HL-60/S4 (cell line): ENCODE data around the gene ATRAID.

Experiments used
- in situ Hi-C: fragments of 300-500 bp; cut with MboI; formaldehyde crosslinking; loops from 2 replicates; pipeline ENCODE4 v1.14.3; 2022; ENCODE audit warnings: low sequenced_read_pairs

ATRAID gene

DNA sequence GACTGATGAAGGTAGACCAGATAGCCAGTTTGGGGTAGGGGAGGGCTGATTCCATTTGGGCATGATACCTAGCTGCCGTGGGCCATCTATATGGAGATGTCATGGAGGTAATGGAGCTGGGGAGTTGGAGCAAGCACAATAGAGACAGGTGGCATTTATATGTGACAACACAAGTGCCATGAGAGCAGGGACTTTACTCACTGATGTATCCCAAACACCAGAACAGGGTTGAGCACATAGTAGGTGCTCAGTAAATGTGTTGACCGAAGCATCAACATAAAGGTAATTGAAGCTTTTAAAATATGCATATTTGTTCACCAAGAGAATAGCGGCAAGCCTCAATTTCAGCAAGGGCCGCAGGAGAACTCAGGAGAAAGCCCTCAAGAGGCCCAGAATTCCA, 36.1 kb downstream of the ATRAID start:
- in situ Hi-C loops = no loop called here

DNA sequence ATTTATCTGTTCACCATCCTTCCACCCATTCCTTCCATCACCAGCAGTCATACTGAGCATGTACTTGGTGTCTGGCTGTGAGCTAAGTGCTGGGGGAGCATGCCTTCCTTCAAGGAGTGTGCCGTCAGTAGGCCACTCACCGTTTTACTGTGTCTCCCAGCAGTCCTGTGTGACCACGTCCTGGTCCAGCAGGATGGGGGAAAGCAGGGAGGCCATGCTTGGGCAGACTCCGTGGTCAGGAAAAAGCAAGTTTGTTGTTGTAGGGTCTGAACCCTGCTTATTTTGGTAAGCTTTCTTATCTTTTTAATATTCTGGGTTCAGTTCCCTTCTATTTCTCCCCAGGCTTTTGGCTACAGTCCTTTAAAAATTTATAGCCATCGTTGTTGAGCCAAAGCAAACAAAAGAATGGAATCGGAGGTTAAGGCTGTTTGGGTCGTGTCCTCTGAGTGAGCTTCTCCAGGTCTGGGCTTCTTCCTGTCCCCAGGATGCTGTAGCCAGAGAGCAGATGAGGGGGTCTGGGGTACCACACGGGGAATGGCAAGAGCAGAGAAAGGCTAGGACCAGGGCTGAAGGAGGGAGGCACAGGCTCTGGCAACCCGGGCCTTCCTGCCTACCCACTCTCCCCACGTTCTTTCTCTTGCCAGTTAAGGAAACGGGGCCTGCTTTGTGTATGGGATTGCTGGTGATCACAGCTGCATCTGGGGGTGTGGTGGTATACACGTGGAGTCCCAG, 37.5 kb downstream of the ATRAID start:
- in situ Hi-C loops = no loop called here

DNA sequence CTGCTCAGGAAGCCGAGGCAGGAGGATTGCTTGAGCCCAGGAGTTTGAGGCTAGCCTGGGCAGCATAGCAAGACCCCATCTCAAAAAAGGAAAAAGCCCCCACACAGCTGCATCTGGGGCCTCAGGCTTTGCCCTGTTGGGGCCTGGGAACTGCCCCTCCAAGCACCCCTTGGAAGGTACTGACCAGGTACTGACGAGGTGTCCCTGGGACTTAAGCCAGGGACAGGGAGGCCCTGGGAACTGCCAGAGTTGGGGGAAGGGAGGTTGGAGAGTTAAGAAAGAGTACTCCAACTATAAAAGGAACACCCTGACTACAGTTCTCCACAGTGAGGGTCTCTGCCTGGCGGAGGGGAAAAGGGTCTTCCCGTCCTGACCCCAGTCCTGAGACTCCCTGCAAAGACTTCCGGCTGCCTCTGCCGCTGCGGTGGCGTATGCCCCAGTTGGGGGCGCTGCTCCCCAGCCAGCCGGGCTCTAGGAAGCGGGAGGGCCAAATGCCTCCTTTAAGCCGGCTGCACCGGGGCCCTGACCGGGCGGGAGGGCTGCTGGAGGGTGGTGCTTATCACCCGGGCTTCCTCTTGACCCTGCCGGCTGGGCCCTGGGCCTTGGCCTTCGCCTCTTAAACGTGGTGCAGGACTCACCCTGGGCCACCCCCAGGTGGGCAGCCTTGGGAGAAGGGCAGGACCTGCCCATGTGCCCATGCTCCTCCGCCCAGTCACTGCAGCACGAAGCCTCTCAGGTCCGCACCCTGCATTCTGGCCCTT, 38.2 kb downstream of the ATRAID start:
- in situ Hi-C loops = no loop called here

DNA sequence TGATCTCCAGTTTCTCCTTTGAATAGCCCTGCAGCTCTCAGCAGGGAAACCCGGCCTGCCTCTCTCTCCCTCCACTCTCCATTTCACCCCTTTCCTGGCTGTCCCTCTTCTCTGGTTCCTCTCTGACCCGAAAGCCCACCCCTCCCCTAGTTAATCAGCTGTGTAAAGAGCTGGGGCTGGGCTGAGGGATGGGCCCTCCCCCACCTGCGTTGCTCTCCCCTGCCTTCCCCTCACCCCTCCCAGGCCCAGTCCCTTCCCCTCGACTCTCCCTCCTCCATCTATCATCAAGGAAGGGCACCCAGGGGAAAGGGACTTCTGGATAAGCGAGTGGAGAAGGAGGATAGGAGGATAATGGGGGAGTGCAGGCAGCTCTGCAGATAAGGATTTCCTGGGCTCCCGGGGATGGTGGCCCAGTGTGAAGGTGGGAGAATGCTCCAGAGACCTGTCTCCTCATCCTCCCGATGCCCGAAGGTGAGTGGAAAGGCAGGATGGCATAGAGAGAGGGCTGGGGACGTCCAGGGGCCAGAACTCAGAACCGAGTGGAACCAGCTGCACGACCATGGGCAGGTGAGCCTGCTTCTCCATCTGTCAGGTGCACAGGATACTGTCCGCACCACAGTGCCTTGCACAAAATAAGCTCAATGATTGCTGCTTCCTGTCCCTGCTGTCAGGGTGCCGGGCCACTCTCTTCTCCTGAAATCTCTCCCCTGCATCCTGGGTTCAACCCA, 39.0 kb downstream of the ATRAID start:
- in situ Hi-C loops = no loop called here

DNA sequence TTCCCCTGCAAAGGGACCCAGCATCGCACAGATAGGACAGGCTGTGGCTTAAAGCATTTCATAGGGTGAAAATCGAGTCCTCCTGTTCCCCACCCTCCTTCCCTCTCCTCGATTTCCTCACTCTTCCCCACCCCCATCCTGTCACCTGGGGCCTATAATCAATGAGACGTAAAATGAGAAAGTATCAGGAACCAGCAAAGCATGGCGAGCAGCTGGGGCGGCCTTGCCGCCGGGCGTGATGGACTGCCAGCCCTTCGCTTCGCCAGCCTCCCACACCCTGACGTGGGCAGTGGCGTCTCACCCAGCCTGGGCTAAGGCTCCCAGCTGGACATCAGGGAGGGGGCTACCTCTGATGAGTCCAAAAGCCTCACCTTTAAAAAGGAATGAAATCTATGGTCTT, 39.9 kb downstream of the ATRAID start:
- in situ Hi-C loops = no loop called here

DNA sequence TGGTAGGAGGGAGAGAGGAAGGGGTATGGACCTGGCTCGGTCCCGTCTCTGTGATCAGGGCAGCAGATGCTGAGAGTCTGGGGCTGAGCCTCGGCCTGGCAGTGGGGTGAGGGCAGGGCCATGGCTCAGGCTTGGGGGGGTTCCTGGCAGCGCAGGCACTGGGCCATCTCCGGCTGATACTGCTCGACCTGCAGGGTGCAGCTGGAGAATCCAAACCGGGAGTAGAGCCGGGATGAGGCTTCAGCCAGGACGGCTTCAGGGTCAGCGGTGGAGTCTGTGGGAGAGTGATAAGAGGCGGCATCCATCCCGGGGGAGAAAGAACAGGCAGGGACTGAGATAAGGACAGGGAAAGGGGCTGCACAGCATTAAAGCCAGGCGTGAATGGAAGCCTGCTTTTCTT, 43.3 kb downstream of the ATRAID start:
- in situ Hi-C loops = no loop called here

DNA sequence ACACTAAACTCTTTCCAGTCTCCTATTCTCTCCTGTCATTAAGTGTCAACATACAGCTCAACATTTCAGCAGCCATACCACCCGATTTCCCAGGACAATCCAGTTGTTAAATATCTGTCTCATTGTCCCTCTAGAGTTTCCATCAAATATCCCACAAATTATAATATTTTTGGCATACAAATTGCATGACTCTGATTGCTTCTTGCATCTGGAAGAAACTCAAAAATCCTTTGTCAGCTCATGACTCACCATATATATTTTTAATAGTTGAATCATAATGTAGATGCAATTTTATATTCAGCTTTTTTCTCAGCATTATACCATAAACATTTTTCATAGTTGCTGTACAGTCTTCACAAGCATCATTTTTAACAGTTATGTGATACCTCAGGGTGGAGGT, 43.8 kb downstream of the ATRAID start:
- in situ Hi-C loops = no loop called here

DNA sequence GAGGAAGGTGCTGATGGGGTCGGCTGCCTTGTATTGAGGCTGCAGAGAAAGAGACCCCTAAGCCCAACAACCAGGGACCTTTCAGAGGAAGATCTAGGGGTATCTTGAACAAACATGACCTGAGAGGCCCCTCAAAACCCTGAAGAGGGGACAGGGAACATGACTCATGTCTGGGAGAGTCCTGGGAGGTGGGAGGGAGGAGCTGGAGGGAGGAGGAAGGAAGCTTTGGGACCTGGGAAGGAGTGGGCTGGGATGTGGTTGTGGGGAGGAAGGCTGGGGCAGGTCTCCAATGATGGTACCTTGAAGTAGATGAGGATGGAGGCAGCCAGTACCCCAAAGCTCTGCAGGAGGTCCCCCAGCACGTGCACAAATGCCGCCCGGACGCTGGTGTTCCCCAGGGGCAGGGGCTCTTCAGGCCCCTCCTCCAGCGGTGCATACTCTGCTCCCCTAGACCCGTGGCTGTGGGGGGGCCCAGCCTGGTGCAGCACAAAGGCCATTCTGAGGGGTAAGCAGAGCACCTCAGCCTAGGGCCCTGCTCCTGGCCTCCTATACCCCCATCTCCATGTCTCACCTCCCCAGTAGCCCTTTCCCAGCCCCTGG, 45.1 kb downstream of the ATRAID start:
- in situ Hi-C loops = no loop called here

DNA sequence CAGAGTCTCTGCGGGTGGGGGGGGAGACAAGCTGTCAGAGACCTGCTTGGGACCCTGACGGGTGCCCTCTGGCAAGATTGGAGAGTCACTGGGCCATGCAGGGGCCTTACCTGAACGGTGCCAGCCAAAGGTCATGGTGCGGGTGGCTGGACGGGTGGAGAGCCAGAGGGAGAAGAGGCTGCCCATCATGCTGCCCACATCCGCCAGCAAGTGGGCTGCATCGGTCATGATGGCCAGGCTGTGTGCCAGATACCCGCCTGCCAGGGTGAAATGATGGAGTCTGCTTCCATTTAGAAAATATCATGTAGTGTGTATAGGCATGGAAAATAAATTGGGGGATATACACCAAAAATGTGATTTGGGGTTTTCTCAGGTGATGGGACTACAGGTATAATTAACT, 46.2 kb downstream of the ATRAID start:
- in situ Hi-C loops = no loop called here

DNA sequence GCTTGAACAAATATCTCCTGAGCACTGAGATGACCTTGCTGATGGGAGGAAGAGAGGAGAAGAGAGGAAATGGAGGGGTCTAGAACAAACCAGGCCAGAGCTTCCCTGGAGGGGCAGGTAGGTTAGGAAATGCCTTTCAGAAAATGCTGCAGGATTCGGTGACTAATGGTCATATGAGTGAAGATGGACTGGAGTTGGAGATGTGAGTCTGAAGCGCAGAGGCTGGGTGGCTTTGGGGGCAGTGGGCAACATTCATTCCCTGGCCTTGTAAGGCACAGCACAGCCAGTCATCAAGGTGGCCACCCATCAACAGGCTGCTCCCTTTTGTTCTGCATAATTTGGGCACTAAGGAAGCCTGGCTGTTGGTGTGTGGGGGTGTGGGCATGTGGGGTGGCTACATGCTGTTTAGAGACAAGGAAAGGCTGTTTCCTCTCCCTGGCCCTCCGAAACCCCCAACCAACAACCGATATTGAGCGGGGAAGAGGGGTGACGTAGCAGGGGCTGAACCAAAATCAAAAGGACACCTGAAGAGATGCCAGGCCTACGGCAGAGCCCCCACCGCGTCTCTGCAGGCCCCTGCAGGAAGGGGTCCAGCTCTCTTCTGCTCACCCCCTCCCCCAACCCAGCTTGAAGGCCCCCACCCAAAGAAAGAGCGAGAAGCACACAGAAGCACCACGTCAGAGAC, 49.5 kb downstream of the ATRAID start:
- in situ Hi-C loops = no loop called here

DNA sequence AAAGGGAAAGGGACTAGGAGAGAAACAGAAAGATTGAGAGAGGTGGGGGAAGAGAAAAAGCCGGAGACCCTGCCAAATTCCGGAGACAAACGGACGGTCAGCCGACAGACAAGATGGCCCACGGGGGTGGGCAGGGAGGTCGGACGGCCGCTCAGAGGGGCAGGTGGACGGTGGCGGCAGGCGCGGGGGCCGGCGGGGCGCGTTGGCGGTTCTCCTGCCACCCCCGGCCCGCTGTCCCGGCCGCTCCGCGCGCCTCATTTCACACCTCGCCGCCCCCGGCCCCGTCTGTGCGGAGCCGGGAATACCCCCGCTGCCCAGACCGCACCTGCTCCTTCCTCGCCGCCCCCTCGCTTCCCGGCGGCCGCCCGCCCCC, 50.1 kb downstream of the ATRAID start:
- in situ Hi-C loops = no loop called here

DNA sequence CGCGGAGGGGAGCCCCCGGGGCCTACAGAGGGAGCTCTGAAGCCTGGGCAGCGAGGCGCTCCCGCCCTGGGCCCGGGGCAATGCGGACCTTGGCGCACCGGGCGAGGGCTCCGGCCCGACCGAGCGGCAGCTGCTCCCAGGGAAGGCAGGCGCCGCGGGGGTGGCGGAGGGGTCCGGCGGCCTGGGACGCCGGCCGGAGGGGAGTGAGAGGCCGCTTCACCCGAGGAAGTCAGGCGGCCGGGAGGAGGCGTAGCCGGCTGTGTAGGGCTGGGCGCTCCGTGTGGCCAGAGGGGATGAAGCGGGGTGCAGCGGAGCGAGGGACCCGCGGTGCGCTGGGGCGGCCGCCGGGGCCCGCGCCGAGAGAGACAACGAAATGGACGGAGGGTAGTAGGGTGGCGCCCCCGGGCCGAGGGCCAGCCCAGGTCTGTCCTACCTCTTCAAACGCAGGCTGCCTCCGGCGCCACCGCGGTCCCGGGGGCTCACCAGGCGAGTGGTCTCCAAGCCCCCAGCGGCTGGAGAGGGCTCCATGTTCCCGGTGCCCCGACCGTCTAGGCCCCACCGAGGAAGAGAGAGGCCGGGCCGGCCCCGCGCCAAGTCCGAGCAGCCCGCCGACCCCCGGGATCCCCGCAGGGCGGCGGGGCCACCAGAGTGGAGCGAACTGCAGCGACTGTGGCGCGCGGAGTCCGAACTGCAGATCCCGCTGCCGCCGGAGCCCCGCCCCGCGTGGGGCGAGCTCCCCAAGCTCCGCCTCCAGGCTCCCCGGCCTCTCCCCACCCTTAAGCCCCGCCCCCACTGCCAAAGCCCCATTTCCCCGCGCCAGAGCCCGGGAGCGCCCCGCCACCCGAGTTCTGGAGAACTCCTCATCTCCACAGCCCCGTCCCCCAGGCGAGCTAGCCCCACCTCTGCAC, 50.8 kb downstream of the ATRAID start, which contains the start of gene SLC30A3:
SLC30A3 (minus strand) TSS at position 669 of the 908 bp plus-strand sequence; CDS start at position 528, 141 bp downstream.
- in situ Hi-C loops = no loop called here

DNA sequence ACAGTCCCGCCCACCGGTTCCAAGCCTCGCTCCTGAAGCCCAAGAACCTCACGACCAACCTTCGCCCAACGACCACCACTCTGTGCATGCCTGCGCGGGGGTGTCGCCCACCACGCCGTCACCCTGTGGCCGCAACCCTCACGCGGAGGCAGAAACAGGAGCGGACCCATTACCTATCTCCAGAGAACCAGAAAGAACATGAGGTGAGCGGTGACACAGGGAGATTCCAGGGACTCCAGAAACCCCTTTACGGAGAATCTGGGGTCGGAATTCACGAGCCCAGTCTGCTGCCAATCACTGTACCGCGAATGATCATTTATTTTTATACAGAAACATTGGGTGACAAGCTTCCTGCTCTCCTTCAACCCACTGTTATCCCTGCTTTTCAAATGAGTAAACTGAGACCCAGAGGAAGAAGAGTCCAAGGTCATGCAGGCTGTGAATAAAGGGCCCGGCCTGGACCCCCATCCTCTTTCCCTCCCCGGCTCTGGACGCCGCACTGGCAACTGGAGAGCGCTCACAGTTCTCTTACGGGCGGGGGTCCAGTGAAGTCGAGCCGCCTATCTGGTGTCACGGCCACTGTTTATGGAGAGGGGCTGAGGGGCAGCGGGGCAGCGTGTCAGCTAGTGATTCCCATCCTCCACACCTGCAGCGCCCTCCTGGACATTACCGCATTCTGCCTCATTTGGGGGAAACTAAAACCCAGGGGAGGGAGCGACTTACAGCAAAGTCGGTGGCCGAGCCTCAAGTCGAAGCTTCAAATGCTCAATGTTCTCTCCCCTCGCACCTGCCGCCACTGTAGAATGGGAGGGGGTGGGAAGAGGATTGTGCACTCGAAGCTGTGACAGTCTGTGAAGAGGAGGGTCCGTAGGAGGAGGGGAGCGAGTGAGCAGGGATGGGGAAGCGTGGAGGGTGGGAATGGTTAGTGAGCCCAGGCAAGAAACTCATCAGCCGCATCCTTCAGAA, 51.7 kb downstream of the ATRAID start:
- in situ Hi-C loops = no loop called here

DNA sequence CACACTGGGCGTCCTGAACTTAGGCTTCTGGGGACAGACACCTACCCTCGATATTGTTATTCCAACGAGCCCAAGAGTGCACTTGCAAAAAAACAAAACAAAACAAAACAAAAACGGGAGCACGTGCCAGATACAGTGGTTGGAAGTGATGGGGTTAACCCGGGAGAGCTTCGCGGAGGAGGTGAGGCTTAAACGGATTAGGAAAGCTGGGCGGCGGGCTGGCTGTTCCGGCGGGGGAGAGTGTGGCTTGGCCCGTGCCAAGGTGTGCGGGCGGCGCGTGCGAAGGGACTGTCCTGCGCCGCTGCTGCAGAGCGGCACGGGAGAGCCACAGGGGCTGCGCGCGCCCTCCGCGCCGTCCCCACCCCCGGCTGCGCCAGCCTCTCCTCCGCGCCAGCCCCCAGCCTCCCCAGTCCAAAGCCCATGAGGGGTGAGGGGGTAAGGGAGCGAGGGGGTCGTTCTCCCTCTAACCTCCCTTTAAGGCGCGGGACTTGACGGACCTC, 52.5 kb downstream of the ATRAID start:
- in situ Hi-C loops = no loop called here

DNA sequence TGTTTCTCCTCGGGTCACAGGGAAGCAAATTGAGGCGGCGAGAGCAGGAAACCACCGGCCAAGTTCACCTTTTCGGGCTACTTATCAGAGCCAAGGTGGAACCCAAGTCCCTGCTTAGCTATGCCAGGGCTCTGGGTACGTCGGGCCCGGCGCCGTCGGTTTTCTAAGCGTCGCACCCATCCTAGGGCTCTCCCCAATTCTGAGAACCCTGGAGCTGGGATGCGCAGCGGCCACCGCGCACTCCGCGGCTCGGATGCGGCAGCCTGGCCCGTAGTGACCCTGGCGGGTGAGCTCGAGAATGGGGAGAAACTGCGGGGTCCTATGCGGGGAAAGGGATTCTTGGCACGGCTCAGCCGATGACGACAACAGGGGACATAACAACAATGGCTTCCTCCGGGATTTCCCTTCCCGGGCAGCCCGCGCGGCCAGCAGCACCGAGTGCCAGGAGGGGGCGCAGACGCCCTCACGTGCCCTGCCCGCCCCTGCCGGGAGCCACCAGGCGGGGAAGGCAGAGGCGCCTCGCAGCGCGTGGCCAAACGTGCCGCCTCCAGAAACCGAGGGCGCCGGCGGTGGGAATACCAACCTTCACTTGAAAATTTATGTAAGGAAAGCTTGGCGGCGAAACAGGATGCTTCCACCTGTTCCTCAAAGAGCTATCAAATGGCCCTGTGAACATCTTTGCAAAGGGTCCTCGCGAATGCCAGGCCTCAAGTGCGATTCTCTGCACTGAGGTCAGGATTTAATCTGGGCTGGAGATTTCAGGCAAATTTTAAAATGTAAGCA, 53.1 kb downstream of the ATRAID start:
- in situ Hi-C loops = no loop called here

DNA sequence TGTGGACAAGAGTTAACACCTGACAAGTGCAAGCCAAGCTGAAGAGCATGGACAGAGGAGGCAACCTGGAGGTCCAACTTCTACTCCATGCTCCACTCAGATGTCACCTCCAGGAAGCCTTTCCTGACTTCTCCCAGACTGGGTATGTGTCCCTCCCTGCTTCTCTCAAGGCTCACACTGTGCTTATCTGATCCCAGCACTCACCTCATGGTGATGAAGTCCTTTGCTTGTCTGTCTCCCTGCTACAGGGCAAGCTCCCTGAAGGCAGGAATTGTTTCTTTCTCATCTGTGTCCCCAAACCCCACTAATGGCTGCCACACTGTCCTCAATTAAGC, 53.7 kb downstream of the ATRAID start:
- in situ Hi-C loops = no loop called here
